GM23338 (cell line): ENCODE results near the gene CSGALNACT2. TPM values are rescaled to one million over a fixed set of nuclear protein-coding genes. Genes with fewer than 3 reads are reported as not detected.

Source experiments
- ATAC-seq: fragments of 200-7000 bp; cut with Tn5 transposase; 3 replicates; pipeline ENCODE4 v1.9.1; 2020
- DNase-seq: peaks from one replicate; pipeline ENCODE4 v3.0.0-alpha.2; 2015; ENCODE audit warnings: low spot score
- H2AFZ ChIP-seq: fragments of 200-600 bp; sonication (generic); 2 replicates; pipeline ENCODE4 v1.8.0; 2016; ENCODE audit warnings: antibody characterized with exemption, mild to moderate bottlenecking, moderate library complexity
- H3F3A ChIP-seq: fragments of 200-600 bp; sonication (generic); replicated peaks from 2 replicates; pipeline ENCODE4 v1.8.0; 2017; ENCODE audit warnings: antibody characterized with exemption, mixed run types, low read depth
- H3K27ac ChIP-seq: fragments of 200-600 bp; sonication (generic); 2 replicates; pipeline ENCODE4 v1.6.1; 2016; ENCODE audit warnings: low read depth
- H3K27me3 ChIP-seq: fragments of 200-600 bp; sonication (generic); 2 replicates; pipeline ENCODE4 v1.8.0; 2016; ENCODE audit warnings: mild to moderate bottlenecking, mixed run types, moderate library complexity; ENCODE audit not compliant: insufficient read depth
- H3K36me3 ChIP-seq: fragments of 200-600 bp; sonication (generic); 2 replicates; pipeline ENCODE4 v1.8.0; 2016; ENCODE audit warnings: mild to moderate bottlenecking; ENCODE audit not compliant: insufficient read depth
- H3K4me1 ChIP-seq: fragments of 200-600 bp; sonication (generic); 2 replicates; pipeline ENCODE4 v1.8.0; 2016; ENCODE audit warnings: mild to moderate bottlenecking, moderate library complexity; ENCODE audit not compliant: insufficient read depth
- H3K4me2 ChIP-seq: fragments of 200-600 bp; sonication (generic); 2 replicates; pipeline ENCODE4 v1.7.1; 2017; ENCODE audit warnings: mixed run types
- H3K4me3 ChIP-seq: fragments of 200-600 bp; sonication (generic); 2 replicates; pipeline ENCODE4 v1.6.1; 2016; ENCODE audit warnings: mixed run types
- H3K79me2 ChIP-seq: fragments of 200-600 bp; sonication (generic); replicated peaks from 2 replicates; pipeline ENCODE4 v1.8.0; 2017; ENCODE audit warnings: mild to moderate bottlenecking; ENCODE audit not compliant: insufficient read depth
- H3K9me2 ChIP-seq: fragments of 200-600 bp; sonication (generic); 2 replicates; pipeline ENCODE4 v1.8.0; 2017; ENCODE audit not compliant: insufficient read depth
- H4K20me1 ChIP-seq: fragments of 200-600 bp; sonication (generic); replicated peaks from 2 replicates; pipeline ENCODE4 v1.8.0; 2017; ENCODE audit warnings: mild to moderate bottlenecking; ENCODE audit not compliant: insufficient read depth
- H3K27ac Mint-ChIP-seq: 2 replicates; pipeline ENCODE4 v1.8.0; 2020; ENCODE audit warnings: inconsistent platforms, mild to moderate bottlenecking, moderate library complexity, mixed read lengths
- H3K27me3 Mint-ChIP-seq: 3 replicates; pipeline ENCODE4 v1.8.0; 2022; ENCODE audit warnings: low read depth, mild to moderate bottlenecking, moderate library complexity, mixed read lengths, inconsistent platforms; ENCODE audit not compliant: insufficient read depth, poor library complexity
- H3K36me3 Mint-ChIP-seq: 3 replicates; pipeline ENCODE4 v1.8.0; 2021; ENCODE audit warnings: low read depth, mild to moderate bottlenecking, inconsistent platforms, moderate library complexity, mixed read lengths
- H3K4me1 Mint-ChIP-seq: 3 replicates; pipeline ENCODE4 v1.8.0; 2020; ENCODE audit warnings: mild to moderate bottlenecking, inconsistent platforms, mixed read lengths
- H3K4me3 Mint-ChIP-seq: 3 replicates; pipeline ENCODE4 v1.8.0; 2021; ENCODE audit warnings: moderate library complexity, mild to moderate bottlenecking, inconsistent platforms, mixed read lengths
- H3K9me3 Mint-ChIP-seq: 3 replicates; pipeline ENCODE4 v1.8.0; 2020; ENCODE audit warnings: moderate library complexity, mild to moderate bottlenecking, inconsistent platforms, mixed read lengths
- CTCF ChIP-seq, 2 experiments: fragments of 200-600 bp in 1 of 2; sonication (generic) in 1 of 2; conservative IDR thresholded peaks; 2 replicates each; pipeline versions ENCODE4 v1.5.1 to v1.6.1; 2016 to 2017; ENCODE audit warnings: antibody characterized with exemption in 2 of 2, low read depth in 2 of 2, mild to moderate bottlenecking in 2 of 2, moderate library complexity in 1 of 2
- POLR2AphosphoS5 ChIP-seq: IDR thresholded peaks from 2 replicates; pipeline ENCODE4 v1.6.1; 2016; ENCODE audit warnings: antibody characterized with exemption, low read depth
- REST ChIP-seq: IDR thresholded peaks from one replicate; pipeline ENCODE4 v1.6.1; 2018; ENCODE audit warnings: antibody characterized with exemption; ENCODE audit not compliant: unreplicated experiment
- ZNF114 ChIP-seq: fragments of 250-450 bp; sonication (Bioruptor Pico); IDR thresholded peaks from 2 replicates; pipeline ENCODE4 v1.5.0; 2020; ENCODE audit warnings: mild to moderate bottlenecking, moderate library complexity
- ZNF331 ChIP-seq: fragments of 250-450 bp; sonication (Bioruptor Pico); IDR thresholded peaks from 2 replicates; pipeline ENCODE4 v1.5.0; 2020; ENCODE audit warnings: low read depth, mild to moderate bottlenecking, moderate library complexity
- ZNF462 ChIP-seq: fragments of 250-450 bp; sonication (Bioruptor Pico); IDR thresholded peaks from 2 replicates; pipeline ENCODE4 v1.5.0; 2020; ENCODE audit warnings: mild to moderate bottlenecking, moderate library complexity
- polyA plus RNA-seq: library from polyadenylated mRNA; unstranded; fragments of >200 nt; fragmentation: Nextera tagmentation; extraction: Ambion mirVana; gene quantifications from 2 replicates; pipeline ENCODE4 v1.2.1, GENCODE V29; 2016
- total RNA-seq: library from RNA; depleted of rRNA; stranded (reverse); fragments of >200 nt; shearing (Covaris generic); gene quantifications from 2 replicates; pipeline ENCODE4 v1.2.3, GENCODE V29; 2014

CSGALNACT2 gene
- total and polyA plus RNA-seq, 2 experiments from 2014 or later, result 3.0 to 4.6 TPM

- H3K27me3 Mint-ChIP-seq, result peaks cover 11% of the 10 kb centered on the region
- no peak overlapping the region for H3K4me3 ChIP-seq
- H3K27ac ChIP-seq, result no peak overlapping the region
- H3F3A ChIP-seq, result no peaks in the 10 kb centered on the region
- H3K79me2 ChIP-seq, result no peaks in the 10 kb centered on the region
- H3K27ac Mint-ChIP-seq, result no peak overlapping the region
- no peaks in the 10 kb centered on the region; the same call in 1 of the 2 replicates for H4K20me1 ChIP-seq
- no peaks in the 10 kb centered on the region for H3K4me1 ChIP-seq
- H3K4me2 ChIP-seq, result no peak overlapping the region
- H3K9me2 ChIP-seq, result no peaks in the 10 kb centered on the region
- H2AFZ ChIP-seq, result no peak overlapping the region
- no peak overlapping the region for H3K4me3 Mint-ChIP-seq
- H3K27me3 ChIP-seq, result no peaks in the 10 kb centered on the region
- no peak for TF ChIP-seq ZNF331
- no peak for TF ChIP-seq REST
- no peak for TF ChIP-seq ZNF114 (CRISPR knock-in tag)
- no peak for TF ChIP-seq CTCF (conservative IDR thresholded peaks at IDR 0.05; ENCODE audit: low read depth in 2 of 2)
- TF ChIP-seq POLR2AphosphoS5, result no peak
- no peak for TF ChIP-seq ZNF462
- H3K36me3 Mint-ChIP-seq, result no peaks in the 10 kb centered on the region; the same call in 2 of the 3 replicates
- no peak for ATAC-seq
- DNase-seq, result no peak
- no peaks in the 10 kb centered on the region for H3K36me3 ChIP-seq
- no peaks in the 10 kb centered on the region for H3K9me3 Mint-ChIP-seq
- H3K4me1 Mint-ChIP-seq, result peaks cover 10% of the 10 kb centered on the region
These were observed 84.0 kb downstream of the CSGALNACT2 start for GRCh38 chr10:43222210-43222720.
